ENCODE data around the gene RGS12.

- no peak for TF ChIP-seq POLR2AphosphoS5 (IDR thresholded peaks at IDR 0.05; ENCODE audit: borderline replicate concordance, low read depth, low read length)
- TF ChIP-seq EZH2 (IDR thresholded peaks at IDR 0.05), result no peak
- TF ChIP-seq FOXP2 (optimal IDR thresholded peaks at IDR 0.05; ENCODE audit: control extremely low read depth, extremely low read length, insufficient read depth), result no peak
Measured at GRCh38 chr4:3302173-3302785, 9.5 kb downstream of the RGS12 start.

All from SK-N-MC (cell line).